ENCODE measurements around the gene ENTPD1.

The ENTPD1 gene

GRCh38 chr10:95831076-95831475 lies 75.1 kb downstream of the ENTPD1 start:
- no peak for TF ChIP-seq CTCF (IDR thresholded peaks at IDR 0.05; ENCODE audit: extremely low read depth, insufficient read depth, missing control alignments)
- DNase-seq (ENCODE audit: low spot score) = no peak
- in situ Hi-C loops (cut with MboI; ENCODE audit: low pct_unique_long_range_greater_than_20kb, low sequenced_read_pairs, unreplicated experiment) = loop anchor here (10.0 kb wide), 1 partner anchor 46 kb away; no protein-coding TSS in a partner anchor

GRCh38 chr10:95831515-95831914 lies 75.6 kb downstream of the ENTPD1 start:
- DNase-seq (ENCODE audit: low spot score) = no peak
- in situ Hi-C loops (cut with MboI; ENCODE audit: low pct_unique_long_range_greater_than_20kb, low sequenced_read_pairs, unreplicated experiment) = loop anchor here (10.0 kb wide), 1 partner anchor 47 kb away; no protein-coding TSS in a partner anchor

GRCh38 chr10:95832216-95833041 lies 76.5 kb downstream of the ENTPD1 start:
- TF ChIP-seq CTCF (IDR thresholded peaks at IDR 0.05; ENCODE audit: extremely low read depth, insufficient read depth, missing control alignments) = no peak
- peak; percentile 60 for DNase-seq (ENCODE audit: low spot score)
- in situ Hi-C loops (cut with MboI; ENCODE audit: low pct_unique_long_range_greater_than_20kb, low sequenced_read_pairs, unreplicated experiment) = loop anchor here (10.0 kb wide), 1 partner anchor 48 kb away; no protein-coding TSS in a partner anchor

More at GRCh38 chr10:95831515-95831914, 75.6 kb downstream of the ENTPD1 start:
- no peak for TF ChIP-seq CTCF (IDR thresholded peaks at IDR 0.05; ENCODE audit: extremely low read depth, insufficient read depth, missing control alignments)

- in situ Hi-C loops (cut with MboI; ENCODE audit: low pct_unique_long_range_greater_than_20kb, low sequenced_read_pairs, unreplicated experiment) = loop anchor here (10.0 kb wide), 1 partner anchor 48 kb away; no protein-coding TSS in a partner anchor
- no peak for TF ChIP-seq CTCF (IDR thresholded peaks at IDR 0.05; ENCODE audit: extremely low read depth, insufficient read depth, missing control alignments)
- no peak for DNase-seq (ENCODE audit: low spot score)
Measured at GRCh38 chr10:95833042-95833610, 77.2 kb downstream of the ENTPD1 start.

GRCh38 chr10:95834406-95834805 lies 78.4 kb downstream of the ENTPD1 start:
- no peak for TF ChIP-seq CTCF (IDR thresholded peaks at IDR 0.05; ENCODE audit: extremely low read depth, insufficient read depth, missing control alignments)
- in situ Hi-C loops (cut with MboI; ENCODE audit: low pct_unique_long_range_greater_than_20kb, low sequenced_read_pairs, unreplicated experiment) = loop anchor here (10.0 kb wide), 1 partner anchor 50 kb away; no protein-coding TSS in a partner anchor

GRCh38 chr10:95835149-95835860 lies 79.3 kb downstream of the ENTPD1 start:
- DNase-seq (ENCODE audit: low spot score) = no peak
- in situ Hi-C loops (cut with MboI; ENCODE audit: low pct_unique_long_range_greater_than_20kb, low sequenced_read_pairs, unreplicated experiment) = loop anchor here (10.0 kb wide), 1 partner anchor 51 kb away; no protein-coding TSS in a partner anchor
- no peak for TF ChIP-seq CTCF (IDR thresholded peaks at IDR 0.05; ENCODE audit: extremely low read depth, insufficient read depth, missing control alignments)

More at GRCh38 chr10:95834406-95834805, 78.4 kb downstream of the ENTPD1 start:
- DNase-seq (ENCODE audit: low spot score) = no peak

Measured in GM13977 (cell line).